ENCODE results near the gene CSMD2.

GRCh38 chr1:34108269-34108668, 56.8 kb downstream of the CSMD2 start:
- TF ChIP-seq CTCF (IDR thresholded peaks at IDR 0.05) (no peak), EP300 (IDR thresholded peaks at IDR 0.05) (no peak), POLR2A (IDR thresholded peaks at IDR 0.05) (no peak), POLR2AphosphoS5 (IDR thresholded peaks at IDR 0.05) (no peak)

Measured in upper lobe of left lung (tissue), 4 donors.